ENCODE measurements around the gene BMERB1.
"Not testable (repeated sequence)": the region's sequence is repeated elsewhere in the genome, so short reads cannot be mapped to it uniquely, and the experiment has no call there.

BMERB1 gene

DNA sequence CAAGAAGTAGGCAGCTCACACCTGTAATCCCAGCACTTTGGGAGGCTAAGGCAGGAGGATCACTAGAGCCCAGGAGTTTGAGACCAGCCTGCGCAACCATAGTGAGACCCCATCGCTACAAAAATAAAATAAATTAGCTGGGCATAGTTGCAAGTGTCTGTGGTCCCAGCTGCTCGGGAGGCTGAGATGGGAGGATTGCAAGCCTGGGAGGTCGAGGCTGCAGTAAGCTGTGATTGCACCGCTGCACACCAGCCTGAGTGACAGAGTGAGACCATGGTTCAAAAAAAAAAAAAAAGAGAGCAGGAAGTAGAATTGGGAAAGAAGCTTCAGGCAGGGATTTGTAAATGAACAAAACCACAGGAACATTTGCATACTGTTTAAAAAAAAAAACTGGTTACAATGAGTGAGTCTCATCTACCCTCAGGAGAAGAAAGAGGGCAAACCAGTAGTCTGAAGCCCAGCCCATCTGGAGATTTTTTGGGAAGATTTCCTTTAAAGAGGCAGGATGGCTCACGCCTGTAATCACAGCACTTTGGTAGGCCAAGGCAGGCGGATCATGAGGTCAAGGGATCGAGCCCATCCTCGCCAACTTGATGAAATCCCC lies 30.9 kb upstream of the BMERB1 start:
- H3K79me2 ChIP-seq: no peaks in the 10 kb centered on the region
- H3K36me3 ChIP-seq (ENCODE audit: control insufficient read depth, insufficient read depth, low read length): no peaks in the 10 kb centered on the region
- no peak overlapping the region for H3K4me3 ChIP-seq (ENCODE audit: low read depth, low read length)
- H3K4me1 ChIP-seq: no peaks in the 10 kb centered on the region
- H3K27ac ChIP-seq: no peak overlapping the region
- TF ChIP-seq, protein P1, sequence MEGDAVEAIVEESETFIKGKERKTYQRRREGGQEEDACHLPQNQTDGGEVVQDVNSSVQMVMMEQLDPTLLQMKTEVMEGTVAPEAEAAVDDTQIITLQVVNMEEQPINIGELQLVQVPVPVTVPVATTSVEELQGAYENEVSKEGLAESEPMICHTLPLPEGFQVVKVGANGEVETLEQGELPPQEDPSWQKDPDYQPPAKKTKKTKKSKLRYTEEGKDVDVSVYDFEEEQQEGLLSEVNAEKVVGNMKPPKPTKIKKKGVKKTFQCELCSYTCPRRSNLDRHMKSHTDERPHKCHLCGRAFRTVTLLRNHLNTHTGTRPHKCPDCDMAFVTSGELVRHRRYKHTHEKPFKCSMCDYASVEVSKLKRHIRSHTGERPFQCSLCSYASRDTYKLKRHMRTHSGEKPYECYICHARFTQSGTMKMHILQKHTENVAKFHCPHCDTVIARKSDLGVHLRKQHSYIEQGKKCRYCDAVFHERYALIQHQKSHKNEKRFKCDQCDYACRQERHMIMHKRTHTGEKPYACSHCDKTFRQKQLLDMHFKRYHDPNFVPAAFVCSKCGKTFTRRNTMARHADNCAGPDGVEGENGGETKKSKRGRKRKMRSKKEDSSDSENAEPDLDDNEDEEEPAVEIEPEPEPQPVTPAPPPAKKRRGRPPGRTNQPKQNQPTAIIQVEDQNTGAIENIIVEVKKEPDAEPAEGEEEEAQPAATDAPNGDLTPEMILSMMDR (IDR thresholded peaks at IDR 0.05): no peak
- no peak overlapping the region for H2AFZ ChIP-seq
- no peaks in the 10 kb centered on the region for H3K9me3 ChIP-seq (ENCODE audit: control insufficient read depth, low read length)
- H3K4me2 ChIP-seq (ENCODE audit: low read length): no peak overlapping the region
- H3K27me3 ChIP-seq (ENCODE audit: control insufficient read depth, insufficient read depth, low read length): no peaks in the 10 kb centered on the region
- no peak overlapping the region for H3K9ac ChIP-seq

DNA sequence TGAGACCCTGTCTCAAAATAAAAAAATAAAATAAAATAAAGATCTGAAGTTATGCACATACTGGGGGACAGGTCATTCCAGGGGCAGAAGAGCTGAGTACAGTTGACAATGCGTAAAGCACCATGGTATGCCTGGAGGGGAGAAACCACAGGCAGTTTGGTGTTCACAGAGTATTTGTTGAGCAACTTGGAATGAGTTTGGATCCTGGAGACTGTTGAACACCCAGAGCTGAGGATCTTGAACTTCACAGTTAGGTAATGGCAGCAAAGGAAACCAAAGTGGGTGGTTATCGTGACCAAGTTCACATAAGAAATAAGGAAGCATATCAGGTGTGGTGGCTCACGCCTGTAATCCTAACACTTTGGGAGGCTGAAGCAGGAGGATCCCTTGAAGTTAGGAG lies 30.3 kb upstream of the BMERB1 start:
- not testable (repeated sequence) for H3K4me1 ChIP-seq; H3K4me3 ChIP-seq (ENCODE audit: low read depth, low read length); H3K79me2 ChIP-seq; H2AFZ ChIP-seq; H3K36me3 ChIP-seq (ENCODE audit: control insufficient read depth, insufficient read depth, low read length); H3K9me3 ChIP-seq (ENCODE audit: control insufficient read depth, low read length); H3K9ac ChIP-seq; H3K27me3 ChIP-seq (ENCODE audit: control insufficient read depth, insufficient read depth, low read length); H3K4me2 ChIP-seq (ENCODE audit: low read length); H3K27ac ChIP-seq

- no peak overlapping the region for H3K4me3 ChIP-seq (ENCODE audit: low read depth, low read length)
- no peaks in the 10 kb centered on the region for H3K27me3 ChIP-seq (ENCODE audit: control insufficient read depth, insufficient read depth, low read length)
- no peak overlapping the region for H3K9ac ChIP-seq
- H3K9me3 ChIP-seq (ENCODE audit: control insufficient read depth, low read length): no peaks in the 10 kb centered on the region
- H3K27ac ChIP-seq: no peak overlapping the region
- no peaks in the 10 kb centered on the region for H3K79me2 ChIP-seq
- TF ChIP-seq, protein P1 (IDR thresholded peaks at IDR 0.05): no peak
- no peak overlapping the region for H3K4me2 ChIP-seq (ENCODE audit: low read length)
- H2AFZ ChIP-seq: no peak overlapping the region
- H3K36me3 ChIP-seq (ENCODE audit: control insufficient read depth, insufficient read depth, low read length): no peaks in the 10 kb centered on the region
- no peaks in the 10 kb centered on the region for H3K4me1 ChIP-seq
Measured at GRCh38 chr16:15404792-15405191, 29.6 kb upstream of the BMERB1 start.

GRCh38 chr16:15407756-15408155 lies 26.6 kb upstream of the BMERB1 start:
- not testable (repeated sequence) for H3K9me3 ChIP-seq (ENCODE audit: control insufficient read depth, low read length); H3K4me3 ChIP-seq (ENCODE audit: low read depth, low read length); H3K79me2 ChIP-seq; H3K4me1 ChIP-seq; H3K9ac ChIP-seq; H3K27ac ChIP-seq; H2AFZ ChIP-seq; H3K36me3 ChIP-seq (ENCODE audit: control insufficient read depth, insufficient read depth, low read length); H3K27me3 ChIP-seq (ENCODE audit: control insufficient read depth, insufficient read depth, low read length); H3K4me2 ChIP-seq (ENCODE audit: low read length)

DNA sequence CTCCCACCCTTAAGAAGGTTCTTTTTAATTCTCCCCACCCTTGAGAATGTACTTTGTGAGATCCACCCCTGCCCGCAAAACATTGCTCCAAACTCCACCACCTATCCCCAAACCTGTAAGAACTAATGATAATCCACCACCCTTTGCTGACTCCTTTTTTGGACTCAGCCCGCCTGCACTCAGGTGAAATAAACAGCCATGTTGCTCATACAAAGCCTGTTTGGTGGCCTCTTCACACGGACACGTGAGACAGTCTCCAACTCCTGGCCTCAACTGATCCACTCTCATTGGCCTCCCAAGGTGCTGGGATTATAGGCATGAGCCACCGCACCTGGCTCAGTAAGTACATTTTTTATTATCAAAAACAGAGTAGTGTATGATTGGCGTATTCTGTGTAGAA lies 24.9 kb upstream of the BMERB1 start:
- not testable (repeated sequence) for H3K36me3 ChIP-seq (ENCODE audit: control insufficient read depth, insufficient read depth, low read length); H3K9ac ChIP-seq; H3K27ac ChIP-seq; H3K27me3 ChIP-seq (ENCODE audit: control insufficient read depth, insufficient read depth, low read length); H3K4me1 ChIP-seq; H3K9me3 ChIP-seq (ENCODE audit: control insufficient read depth, low read length); H3K4me3 ChIP-seq (ENCODE audit: low read depth, low read length); H3K79me2 ChIP-seq; H3K4me2 ChIP-seq (ENCODE audit: low read length); H2AFZ ChIP-seq

GRCh38 chr16:15415511-15415985 lies 18.8 kb upstream of the BMERB1 start:
- Histone ChIP-seq H3K79me2 (no peaks in the 10 kb centered on the region), H3K27me3 (ENCODE audit: control insufficient read depth, insufficient read depth, low read length) (no peaks in the 10 kb centered on the region), H3K4me3 (ENCODE audit: low read depth, low read length) (no peak overlapping the region), H3K4me2 (ENCODE audit: low read length) (no peak overlapping the region), H3K9me3 (ENCODE audit: control insufficient read depth, low read length) (no peaks in the 10 kb centered on the region), H3K9ac (no peak overlapping the region), H3K36me3 (ENCODE audit: control insufficient read depth, insufficient read depth, low read length) (no peaks in the 10 kb centered on the region), H3K27ac (no peak overlapping the region), H2AFZ (no peak overlapping the region), H3K4me1 (no peaks in the 10 kb centered on the region)
- TF ChIP-seq, protein P1 (IDR thresholded peaks at IDR 0.05): no peak

All from parathyroid adenoma (tissue), 2 donors.